ENCODE measurements around the gene SENP3.
A peak's percentile ranks its signal among the peaks of the same experiment; 100 is the strongest.

Gene SENP3

DNA sequence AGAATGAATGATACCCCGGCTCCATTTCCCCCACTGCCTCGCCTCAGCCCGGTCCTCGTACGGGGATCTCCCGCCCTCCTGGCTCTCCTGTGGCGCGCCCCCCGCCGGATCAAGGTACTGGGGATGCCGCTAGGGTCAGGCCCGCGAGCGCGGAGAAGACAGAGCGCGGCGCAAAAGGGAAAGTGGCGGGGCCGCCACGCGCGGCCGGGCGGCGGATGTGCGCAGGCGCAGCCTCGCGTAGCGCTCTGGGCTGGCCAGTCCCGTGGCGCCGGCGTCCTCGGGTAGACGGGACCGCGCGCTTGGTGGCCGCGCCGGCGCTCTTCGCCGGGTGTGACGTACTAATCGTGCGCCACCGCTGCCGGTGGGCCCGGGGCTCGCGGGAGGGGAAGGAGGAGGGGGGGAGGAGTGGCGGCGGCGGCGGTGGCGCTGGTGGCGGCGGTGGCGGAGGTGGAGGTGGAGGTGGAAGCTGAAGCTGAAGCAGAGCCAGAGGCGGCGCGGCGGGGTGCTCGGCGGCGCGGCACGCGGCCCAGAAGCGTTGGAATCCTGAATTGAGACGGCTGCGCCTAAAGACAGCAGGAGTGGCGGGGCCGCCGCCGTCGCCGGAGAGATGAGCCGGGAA lies at the start of gene SENP3:
SENP3 (plus strand) TSS at position 331 of the 619 bp plus-strand sequence. CDS start 1,158 bp downstream, outside the sequence.
- peak; percentile 78 for DNase-seq (ENCODE audit: low read depth)

DNA sequence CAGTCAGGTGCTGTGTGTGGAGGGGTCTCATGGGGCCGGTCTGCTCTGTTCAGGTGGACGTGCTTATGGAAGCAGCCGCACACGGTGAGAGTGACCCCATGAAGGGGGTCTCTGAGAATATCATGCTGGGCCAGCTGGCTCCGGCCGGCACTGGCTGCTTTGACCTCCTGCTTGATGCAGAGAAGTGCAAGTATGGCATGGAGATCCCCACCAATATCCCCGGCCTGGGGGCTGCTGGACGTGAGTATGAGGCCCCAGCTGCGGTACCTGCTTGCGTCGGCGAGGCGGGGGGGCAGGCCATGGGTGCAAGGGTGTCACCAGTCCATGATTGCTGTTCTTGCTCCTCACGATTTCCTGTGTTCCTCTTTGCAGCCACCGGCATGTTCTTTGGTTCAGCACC lies 49.6 kb upstream of the SENP3 start:
- DNase-seq (ENCODE audit: low read depth) = no peak

DNA sequence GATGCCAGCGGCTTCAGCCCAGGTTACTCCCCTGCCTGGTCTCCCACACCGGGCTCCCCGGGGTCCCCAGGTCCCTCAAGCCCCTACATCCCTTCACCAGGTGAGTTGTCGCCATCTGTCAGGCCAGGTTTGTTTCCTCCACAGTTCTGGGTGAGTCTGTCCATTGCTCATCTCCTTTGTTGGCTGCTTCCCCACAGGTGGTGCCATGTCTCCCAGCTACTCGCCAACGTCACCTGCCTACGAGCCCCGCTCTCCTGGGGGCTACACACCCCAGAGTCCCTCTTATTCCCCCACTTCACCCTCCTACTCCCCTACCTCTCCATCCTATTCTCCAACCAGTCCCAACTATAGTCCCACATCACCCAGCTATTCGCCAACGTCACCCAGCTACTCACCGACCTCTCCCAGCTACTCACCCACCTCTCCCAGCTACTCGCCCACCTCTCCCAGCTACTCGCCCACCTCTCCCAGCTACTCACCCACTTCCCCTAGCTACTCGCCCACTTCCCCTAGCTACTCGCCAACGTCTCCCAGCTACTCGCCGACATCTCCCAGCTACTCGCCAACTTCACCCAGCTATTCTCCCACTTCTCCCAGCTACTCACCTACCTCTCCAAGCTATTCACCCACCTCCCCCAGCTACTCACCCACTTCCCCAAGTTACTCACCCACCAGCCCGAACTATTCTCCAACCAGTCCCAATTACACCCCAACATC lies 48.7 kb upstream of the SENP3 start:
- DNase-seq (ENCODE audit: low read depth) = no peak

DNA sequence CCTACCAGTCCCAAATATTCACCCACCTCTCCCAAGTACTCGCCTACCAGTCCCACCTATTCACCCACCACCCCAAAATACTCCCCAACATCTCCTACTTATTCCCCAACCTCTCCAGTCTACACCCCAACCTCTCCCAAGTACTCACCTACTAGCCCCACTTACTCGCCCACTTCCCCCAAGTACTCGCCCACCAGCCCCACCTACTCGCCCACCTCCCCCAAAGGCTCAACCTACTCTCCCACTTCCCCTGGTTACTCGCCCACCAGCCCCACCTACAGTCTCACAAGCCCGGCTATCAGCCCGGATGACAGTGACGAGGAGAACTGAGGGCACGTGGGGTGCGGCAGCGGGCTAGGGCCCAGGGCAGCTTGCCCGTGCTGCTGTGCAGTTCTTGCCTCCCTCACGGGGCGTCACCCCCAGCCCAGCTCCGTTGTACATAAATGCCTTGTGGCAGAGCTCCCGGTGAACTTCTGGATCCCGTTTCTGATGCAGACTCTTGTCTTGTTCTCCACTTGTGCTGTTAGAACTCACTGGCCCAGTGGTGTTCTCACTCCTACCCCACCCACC lies 47.8 kb upstream of the SENP3 start:
- no peak for DNase-seq (ENCODE audit: low read depth)

DNA sequence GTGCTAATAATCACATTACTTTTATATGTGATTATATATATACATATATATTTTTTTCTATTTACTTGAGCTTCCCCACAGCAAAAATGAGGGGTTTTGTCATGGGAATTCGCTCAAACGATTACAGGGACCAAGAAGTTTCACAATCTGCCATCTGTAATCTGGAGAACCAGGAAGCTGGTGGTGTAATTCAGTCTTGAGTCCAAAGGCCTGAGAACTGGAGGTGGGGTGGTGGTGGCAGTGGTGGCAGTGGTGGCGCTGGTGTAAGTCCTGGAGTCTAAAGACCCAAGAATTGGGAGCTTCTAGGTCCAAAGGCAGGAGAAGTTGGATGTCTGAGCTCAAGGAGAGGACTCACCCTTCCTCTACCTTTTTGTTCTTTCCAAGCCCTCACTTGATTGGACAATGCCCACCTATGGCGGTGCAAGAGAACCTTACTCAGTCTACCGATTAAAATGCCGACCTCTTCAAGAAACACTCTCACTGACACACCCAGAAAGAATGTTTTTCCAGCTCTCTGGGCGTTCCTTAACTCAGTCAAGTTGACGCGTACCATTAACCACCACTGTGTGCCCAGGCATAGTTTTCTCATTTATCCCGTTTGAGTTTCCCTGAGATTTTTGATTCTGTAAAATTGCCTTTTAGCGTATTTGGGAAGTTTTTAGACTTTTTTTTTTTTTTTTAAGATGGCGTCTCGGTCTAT lies 45.7 kb upstream of the SENP3 start:
- no peak for DNase-seq (ENCODE audit: low read depth)

DNA sequence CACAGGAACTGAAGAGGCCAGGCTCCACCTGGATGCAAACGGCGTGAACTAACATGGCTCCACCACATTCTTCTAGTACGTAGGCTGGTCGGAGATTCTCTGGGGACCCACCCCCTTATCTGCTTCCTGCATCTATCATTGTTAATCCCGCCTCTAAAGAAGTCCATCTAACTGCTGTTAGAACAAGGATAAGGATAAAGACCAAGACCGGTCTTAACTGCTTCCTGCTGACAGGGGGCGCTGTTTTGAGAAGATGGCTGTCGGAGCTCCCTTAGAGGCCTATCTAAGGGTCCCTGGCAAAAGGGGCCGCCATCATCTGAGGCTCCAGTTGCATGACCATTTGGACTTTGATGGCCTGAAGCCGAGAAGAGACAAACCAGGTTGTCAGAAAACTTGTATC lies 38.7 kb upstream of the SENP3 start:
- no peak for DNase-seq (ENCODE audit: low read depth)

DNA sequence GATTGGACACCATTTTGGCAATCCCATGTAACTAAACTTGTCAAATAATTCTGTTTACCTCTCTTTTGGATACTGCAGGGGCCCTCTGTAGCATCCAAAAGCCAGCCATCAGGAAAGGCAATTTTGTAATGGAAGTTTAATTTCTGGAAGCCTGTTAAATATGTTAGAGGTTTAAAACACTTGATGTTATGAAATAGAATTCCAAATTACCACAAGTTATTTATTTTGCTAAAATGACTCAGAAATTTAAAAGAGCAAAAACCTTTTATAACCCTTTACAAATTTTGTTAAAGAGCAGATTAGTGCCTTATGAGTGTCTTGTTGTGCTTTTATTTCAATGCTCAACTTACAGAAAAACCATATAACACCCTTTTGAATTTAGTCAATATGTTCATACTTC lies 32.9 kb upstream of the SENP3 start:
- DNase-seq (ENCODE audit: low read depth) = no peak

DNA sequence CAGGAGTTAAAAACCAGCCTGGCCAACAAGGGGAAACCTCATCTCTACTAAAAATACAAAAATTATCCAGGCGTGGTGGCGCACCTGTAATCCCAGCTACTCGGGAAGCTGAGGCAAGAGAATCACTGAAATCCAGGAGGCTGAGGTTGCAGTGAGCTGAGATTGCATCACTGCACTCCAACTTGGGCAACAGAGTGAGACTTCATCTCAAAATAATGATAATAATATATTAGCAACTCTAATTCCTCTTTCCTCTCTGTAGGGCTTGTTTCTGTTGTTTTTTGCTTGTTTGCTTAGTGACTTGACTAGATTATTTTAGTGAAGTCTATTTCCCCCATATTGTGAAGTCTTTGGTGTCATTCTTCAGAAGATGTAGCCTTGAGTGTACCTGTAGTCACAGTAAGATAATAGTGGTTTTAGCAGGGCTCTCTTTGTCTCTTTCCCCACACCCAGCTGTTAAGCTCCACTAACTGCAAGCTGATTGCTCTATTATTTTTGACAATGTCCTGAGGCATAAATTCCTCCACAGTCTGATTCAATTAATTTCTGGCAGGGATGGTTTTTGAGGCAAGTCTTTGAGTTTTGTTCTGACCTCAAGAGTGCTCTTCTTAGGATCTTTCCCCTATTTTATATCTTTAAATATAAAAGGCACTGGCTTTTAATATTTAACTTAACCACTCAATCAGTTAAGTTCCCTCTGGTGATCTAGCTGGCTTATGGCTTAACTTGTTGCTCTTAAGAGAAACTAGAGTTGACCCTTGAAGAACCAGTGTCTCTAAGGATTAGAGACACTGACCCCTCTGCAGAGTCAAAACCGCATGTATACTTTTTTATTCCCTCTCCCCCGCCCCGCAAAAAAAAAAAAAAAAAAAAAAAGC lies 31.5 kb upstream of the SENP3 start:
- no peak for DNase-seq (ENCODE audit: low read depth)

DNA sequence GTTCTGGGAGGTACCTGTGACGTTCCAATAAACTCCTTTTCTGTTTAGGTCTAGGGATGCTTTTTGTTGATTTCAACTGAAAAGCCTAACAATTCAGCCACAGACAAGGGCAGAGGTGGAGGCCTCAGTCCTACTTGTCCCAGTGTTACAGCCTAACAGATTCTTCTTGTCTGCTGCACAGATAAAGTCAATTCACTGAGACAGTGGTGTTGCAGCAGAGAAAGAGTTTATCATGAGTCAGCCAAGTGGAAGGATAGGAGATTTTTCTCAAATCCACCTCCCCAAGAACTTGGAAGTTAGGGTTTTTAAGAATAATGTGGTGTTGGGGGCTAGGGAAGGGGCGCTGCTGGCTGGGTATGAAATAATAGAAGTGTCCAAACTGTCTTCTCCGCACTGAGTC lies 23.7 kb upstream of the SENP3 start:
- no peak for DNase-seq (ENCODE audit: low read depth)

DNA sequence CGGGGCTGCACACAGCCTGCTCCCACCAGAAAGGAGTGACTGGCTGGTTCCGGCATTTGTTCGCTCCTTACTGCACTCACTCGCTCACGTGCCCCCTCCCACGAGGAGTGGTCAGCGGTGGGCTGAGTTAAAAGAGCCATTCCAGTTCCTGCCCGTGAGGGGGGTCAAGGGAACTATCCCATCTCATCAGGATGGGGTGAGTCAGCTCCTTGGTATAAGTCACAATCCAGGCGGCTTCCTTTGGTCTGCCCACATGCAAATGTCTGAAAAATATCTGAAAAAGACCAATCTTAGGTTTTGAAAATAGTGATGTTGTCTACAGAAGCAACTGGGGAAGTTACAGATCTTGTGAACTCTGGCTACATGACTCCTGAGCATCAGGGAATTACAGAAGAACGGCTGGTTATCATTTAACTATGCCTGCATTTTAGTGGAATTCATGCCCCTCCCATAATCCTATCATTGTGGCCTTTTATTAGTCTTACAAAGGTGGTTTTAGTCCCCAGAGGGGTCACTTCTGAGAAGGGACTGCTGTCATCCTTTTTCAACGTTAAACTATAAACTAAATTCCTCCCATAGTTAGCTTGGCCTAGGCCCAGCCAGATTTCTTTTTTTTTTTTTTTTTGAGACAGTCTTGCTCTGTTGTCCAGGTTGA lies 22.7 kb upstream of the SENP3 start:
- no peak for DNase-seq (ENCODE audit: low read depth)

DNA sequence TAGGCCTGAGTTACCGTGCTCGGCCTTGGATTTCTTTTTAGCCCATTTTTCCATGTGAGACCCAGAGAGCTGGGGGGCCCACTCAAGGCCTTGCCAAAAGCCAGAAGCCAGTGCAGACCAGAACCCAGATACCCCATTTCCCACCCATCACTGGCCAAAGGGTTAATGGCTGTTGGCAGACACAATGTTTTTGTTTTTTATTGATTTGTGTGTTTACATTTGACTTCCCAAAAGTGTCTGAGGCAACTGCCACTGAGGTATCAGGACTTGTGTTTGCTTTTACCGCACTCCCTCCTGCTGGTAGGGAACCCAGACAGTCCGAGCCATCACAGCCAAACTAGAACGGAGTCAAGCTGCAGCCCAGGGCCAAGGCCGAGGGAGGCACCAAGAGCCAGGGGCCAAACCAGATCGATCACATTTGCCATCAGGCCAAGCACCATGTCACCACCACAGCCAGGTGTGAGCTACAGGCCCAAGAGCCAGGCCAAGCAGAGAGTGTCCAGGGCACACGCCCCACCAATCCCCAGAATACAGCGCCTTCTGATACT lies 20.6 kb upstream of the SENP3 start:
- DNase-seq (ENCODE audit: low read depth) = no peak

DNA sequence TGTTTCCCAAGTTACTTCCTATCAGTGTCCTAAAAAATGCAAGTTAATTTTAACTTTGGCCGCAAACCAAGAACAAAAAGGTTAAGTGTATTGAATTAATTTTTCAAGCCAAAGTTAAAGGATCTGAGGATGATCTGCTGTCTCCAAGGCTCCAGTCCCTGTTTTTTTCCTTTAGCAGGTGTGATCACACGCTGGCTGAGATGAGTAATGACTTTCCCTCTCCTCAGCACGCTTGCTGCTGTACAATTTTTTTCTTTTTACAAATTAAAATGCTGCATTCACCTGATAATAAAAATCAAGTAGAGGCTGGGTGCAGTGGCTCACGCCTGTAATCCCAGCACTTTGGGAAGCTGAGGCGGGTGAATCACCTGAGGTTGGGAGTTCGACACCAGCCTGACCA lies 16.8 kb upstream of the SENP3 start:
- DNase-seq (ENCODE audit: low read depth) = no peak

DNA sequence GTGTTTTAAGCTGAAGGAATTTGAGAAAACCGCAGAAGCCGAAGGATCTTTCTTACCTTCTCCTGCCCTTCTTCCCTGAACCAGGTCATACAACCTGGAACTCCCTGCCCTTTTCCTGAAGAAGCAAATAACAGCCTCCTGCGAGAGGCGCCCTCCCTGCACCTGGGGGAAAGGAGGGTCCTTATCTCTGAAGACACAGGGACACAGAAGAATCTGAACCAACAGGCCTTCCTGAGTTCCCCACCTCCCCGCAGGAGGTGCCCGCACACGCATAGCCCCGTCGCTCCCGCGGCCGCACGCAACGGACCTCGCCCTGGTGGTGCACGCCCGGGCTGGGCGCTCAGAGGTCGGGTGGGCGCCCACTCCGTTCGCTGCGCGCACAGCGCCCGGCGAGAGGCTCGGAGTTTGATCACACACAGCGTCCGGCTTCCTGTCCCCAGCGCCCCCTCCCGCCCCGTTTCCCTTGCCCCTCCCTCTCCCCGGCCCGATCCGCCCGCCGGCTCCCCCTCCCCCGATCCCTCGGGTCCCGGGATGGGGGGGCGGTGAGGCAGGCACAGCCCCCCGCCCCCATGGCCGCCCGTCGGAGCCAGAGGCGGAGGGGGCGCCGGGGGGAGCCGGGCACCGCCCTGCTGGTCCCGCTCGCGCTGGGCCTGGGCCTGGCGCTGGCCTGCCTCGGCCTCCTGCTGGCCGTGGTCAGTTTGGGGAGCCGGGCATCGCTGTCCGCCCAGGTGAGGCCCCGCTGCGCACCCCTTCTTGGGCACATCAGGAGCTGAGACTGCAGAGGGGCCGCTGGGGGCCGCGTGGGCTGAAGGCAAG lies 12.9 kb upstream of the SENP3 start, which contains the start of gene TNFSF12:
TNFSF12 (plus strand) TSS at position 474 of the 816 bp plus-strand sequence; CDS start at position 570, 96 bp downstream.
- no peak for DNase-seq (ENCODE audit: low read depth)

DNA sequence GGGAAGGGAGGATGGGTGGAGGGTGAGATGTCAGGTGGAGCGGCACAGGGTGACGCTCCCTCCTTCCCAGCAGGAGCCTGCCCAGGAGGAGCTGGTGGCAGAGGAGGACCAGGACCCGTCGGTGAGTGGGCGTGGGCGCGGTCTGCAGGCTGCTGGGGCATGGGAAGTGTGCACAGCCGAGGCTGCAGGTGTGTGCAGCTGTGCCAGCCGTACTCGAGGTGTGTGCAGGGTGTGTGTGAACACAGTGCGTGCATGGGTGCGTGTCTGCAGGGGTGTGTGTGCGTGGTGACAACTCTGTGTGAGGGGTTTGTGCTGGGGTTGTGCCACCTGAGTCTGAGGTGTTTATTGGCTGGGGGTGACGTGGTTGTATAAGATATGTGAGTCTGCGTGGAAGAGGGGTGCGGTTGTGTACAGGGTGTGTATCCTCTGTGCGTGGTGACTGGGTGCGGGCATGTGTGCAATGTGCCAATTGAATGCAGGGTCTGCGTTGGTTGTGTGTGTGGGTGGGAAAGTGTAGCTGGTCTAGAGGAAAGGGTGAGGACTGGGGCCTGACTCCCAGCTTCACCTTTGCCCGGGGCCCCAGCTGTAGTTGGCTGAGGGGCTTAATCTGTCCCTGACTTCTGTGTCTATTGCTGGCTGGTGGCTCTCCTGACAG lies 12.2 kb upstream of the SENP3 start:
- no peak for DNase-seq (ENCODE audit: low read depth)

DNA sequence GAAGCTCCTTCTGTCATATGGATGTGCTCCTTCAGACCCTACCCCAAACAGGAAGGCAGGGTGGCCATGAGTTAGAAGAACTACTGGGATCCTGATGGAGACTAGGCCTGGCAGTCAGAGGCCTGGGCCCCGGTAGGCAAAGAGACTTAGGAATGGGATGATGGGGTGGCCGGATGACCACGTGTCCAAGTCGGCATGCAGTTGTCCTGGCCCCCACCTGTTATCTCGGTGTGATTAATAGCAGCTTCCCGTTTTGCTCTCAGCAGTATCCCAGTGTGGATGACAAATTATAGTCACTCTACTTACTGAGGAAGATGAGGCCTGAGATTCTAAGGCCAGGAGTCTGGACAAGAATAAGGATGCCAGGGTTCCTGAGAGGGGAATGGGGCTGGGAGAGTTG lies 11.4 kb upstream of the SENP3 start:
- no peak for DNase-seq (ENCODE audit: low read depth)

DNA sequence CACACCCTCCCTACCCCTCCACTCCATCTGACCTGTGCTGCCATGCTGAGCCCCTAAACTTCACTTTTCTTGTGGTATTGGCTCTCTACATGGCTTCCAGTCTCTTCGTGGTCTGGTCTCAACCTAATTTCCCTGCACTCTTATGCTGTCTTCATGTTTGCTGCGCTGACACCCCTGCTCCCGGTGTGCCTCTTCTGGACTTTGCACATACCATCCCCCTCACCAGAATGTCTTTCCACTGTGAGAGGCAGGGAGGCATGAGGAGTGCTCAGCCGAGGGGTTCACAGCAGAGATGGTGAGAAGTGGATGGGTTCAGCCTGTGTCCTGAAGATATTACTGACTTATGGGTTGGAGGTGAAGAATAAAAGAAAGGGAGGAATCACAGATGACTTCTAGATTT lies 10.3 kb upstream of the SENP3 start:
- no peak for DNase-seq (ENCODE audit: low read depth)

DNA sequence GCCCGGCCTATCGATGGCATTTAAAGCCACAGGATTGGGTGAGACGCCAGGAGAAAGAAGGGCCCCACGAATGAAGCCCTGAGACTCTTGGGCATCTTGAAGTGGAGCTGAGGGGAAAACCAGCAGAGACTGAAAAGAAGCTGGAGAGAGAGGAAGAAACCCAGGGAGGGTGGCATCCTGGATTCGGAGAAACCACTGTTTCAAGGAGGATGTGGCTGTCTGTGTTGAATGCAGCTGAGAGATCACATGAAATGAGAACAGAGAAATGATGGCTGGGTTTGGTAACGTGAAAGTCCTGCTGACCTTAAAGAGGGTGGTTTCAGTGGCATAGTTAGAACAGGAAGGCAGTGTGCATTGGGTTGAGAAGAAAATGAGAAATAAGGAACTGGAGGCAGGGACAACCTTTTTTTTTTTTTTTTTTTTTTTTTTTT lies 9.1 kb upstream of the SENP3 start:
- DNase-seq (ENCODE audit: low read depth) = no peak

DNA sequence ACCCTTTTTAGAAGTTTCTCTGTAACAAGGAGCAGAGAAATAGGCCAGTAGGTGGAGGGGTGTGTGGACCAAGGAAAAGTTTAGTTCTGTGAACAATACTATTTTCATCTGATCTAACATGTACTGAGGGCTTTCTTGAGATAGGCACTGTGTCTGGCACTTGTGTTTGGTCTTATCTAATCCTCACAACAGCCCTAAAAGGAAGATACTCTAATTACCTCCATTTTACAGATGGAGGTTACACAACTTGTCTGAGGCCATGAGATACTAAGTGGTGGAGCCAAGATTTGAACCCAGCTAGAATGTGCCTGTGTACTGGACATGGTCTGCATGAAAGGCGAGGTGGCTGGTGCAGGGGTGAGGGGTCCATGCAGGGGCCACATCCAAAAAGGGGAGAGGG lies 8.4 kb upstream of the SENP3 start:
- no peak for DNase-seq (ENCODE audit: low read depth)

DNA sequence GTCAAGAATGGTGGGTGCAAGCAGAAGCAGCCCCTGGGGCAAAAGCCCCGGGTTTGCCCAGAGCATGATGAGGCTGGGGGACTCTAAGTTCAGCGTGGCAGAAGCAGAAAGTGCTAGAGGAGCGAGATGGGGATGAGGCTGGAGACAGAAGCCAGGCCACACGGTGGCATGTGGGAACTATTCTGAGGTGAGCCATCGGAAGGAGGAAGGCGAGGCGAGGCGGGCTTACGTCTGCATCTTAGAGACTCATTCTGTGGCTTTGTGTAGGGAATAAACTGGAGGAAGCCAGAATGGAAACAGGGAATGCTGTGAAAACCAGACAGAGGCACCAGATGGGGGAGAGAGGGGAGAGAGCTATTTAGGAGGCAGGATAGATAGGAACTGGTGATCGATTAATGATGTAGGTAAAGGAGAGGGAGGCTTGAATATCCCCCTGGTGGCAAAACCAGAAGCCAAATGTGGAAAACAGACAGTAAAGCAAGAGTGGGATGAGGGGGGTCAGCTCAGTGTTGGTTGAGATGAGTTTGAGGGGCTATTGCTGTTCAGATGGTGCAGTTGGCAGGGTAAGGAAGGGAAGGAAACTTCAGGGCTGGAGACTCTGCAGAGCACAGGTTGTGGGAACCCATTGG lies 6.3 kb upstream of the SENP3 start:
- no peak for DNase-seq (ENCODE audit: low read depth)

Measured in stromal cell of bone marrow (primary cell).